Measurements from ENCODE around the gene CMC4.

DNA sequence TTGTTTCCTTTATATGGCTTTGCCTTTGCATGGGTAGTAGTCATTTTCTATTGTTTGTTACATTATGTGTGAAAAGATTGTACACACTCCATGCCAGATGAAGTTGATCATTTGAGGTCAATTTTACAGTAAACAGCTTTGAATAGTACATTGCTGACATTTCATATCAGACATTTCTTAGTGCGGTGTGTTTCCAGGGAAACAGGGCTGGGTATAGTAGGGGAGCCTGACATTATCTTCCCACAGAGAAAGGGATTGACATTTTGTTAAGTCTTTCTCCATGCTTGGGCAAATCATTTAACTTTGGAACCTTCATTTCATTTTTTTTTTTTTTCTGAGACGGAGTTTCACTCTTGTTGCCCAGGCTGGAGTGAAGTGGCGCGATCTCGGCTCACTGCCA is 39.3 kb downstream of the CMC4 start:
- TF ChIP-seq POLR2AphosphoS5 (IDR thresholded peaks at IDR 0.05; ENCODE audit: insufficient read depth in 1 of 2, low read depth in 1 of 2): no peak
- TF ChIP-seq, protein P1, sequence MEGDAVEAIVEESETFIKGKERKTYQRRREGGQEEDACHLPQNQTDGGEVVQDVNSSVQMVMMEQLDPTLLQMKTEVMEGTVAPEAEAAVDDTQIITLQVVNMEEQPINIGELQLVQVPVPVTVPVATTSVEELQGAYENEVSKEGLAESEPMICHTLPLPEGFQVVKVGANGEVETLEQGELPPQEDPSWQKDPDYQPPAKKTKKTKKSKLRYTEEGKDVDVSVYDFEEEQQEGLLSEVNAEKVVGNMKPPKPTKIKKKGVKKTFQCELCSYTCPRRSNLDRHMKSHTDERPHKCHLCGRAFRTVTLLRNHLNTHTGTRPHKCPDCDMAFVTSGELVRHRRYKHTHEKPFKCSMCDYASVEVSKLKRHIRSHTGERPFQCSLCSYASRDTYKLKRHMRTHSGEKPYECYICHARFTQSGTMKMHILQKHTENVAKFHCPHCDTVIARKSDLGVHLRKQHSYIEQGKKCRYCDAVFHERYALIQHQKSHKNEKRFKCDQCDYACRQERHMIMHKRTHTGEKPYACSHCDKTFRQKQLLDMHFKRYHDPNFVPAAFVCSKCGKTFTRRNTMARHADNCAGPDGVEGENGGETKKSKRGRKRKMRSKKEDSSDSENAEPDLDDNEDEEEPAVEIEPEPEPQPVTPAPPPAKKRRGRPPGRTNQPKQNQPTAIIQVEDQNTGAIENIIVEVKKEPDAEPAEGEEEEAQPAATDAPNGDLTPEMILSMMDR (IDR thresholded peaks at IDR 0.05): no peak
- no peak for TF ChIP-seq POLR2A (IDR thresholded peaks at IDR 0.05)
